Suprapubic skin (tissue), 3 donors: ENCODE results near the gene TMCC1.
A peak's percentile ranks its signal among the peaks of the same experiment; 100 is the strongest.

ENCODE experiments used
- EP300 ChIP-seq: sonication (generic); formaldehyde crosslinking; IDR thresholded peaks from one replicate; pipeline ENCODE4 v1.6.1; 2017; ENCODE audit warnings: antibody characterized with exemption
- POLR2A ChIP-seq, 2 donors: fragments of 450-650 bp; IDR thresholded peaks; one replicate each; pipeline ENCODE4 v1.6.1; 2017; ENCODE audit warnings: antibody characterized with exemption in 2 of 2, mild to moderate bottlenecking in 2 of 2, moderate library complexity in 2 of 2
- TF ChIP-seq, protein P1 (sequence below), 2 donors: fragments of 200-600 bp in 1 of 2; fragments of 450-650 bp in 1 of 2; sonication (generic) in 1 of 2; IDR thresholded peaks; one replicate each; pipeline ENCODE4 v1.5.1; 2016 to 2019; ENCODE audit warnings: antibody characterized with exemption in 2 of 2, mild to moderate bottlenecking in 1 of 2, moderate library complexity in 1 of 2

DNA sequence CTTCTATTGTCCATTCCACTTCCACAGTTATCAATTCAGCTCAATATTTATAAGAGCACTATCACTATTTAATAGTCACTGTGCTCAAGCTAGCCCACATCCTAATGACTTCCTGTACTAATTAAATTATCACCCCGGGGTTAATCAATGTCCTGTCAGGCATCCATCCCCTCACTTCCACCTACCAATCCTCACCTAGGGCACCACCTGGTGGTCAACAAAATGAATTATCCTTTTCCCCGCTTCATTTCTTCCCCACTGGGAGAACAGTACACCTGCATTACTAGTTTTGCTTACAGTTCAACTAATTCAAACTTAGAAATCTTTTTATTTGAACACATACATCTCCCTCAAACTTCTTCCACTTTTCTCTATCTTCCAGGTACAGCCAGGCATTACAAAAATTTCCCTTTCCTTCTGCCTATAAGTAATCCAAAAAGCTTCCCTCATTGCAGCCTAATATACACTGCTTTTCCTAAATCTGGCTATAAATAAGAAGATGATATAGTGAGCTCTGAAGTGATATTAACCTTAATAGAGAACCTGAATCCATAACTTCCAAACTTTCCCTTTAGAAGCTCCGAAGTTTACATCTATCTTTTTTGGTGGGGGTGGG, 68.5 kb downstream of the TMCC1 start:
- TF ChIP-seq POLR2A (IDR thresholded peaks at IDR 0.05) = no peak
- TF ChIP-seq, protein P1, sequence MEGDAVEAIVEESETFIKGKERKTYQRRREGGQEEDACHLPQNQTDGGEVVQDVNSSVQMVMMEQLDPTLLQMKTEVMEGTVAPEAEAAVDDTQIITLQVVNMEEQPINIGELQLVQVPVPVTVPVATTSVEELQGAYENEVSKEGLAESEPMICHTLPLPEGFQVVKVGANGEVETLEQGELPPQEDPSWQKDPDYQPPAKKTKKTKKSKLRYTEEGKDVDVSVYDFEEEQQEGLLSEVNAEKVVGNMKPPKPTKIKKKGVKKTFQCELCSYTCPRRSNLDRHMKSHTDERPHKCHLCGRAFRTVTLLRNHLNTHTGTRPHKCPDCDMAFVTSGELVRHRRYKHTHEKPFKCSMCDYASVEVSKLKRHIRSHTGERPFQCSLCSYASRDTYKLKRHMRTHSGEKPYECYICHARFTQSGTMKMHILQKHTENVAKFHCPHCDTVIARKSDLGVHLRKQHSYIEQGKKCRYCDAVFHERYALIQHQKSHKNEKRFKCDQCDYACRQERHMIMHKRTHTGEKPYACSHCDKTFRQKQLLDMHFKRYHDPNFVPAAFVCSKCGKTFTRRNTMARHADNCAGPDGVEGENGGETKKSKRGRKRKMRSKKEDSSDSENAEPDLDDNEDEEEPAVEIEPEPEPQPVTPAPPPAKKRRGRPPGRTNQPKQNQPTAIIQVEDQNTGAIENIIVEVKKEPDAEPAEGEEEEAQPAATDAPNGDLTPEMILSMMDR (IDR thresholded peaks at IDR 0.05) = peak; percentile 48 to 61
- no peak for TF ChIP-seq EP300
